Measurements from ENCODE around the gene ARHGAP25.

- no peak for TF ChIP-seq GATA2 (IDR thresholded peaks at IDR 0.05; ENCODE audit: low read depth, low read length)
- TF ChIP-seq GATA3 (IDR thresholded peaks at IDR 0.05; ENCODE audit: low read depth, low read length): no peak
Measured at GRCh38 chr2:68822207-68822872, 87.7 kb downstream of the ARHGAP25 start.

Data from SH-SY5Y (cell line).